IMR-90 (cell line): ENCODE data around the gene PALLD. TPM values are rescaled to one million over a fixed set of nuclear protein-coding genes. Genes with fewer than 3 reads are reported as not detected.

Experiments
- ATAC-seq: fragments of 200-7000 bp; cut with Tn5 transposase; 2 replicates; pipeline ENCODE4 v1.9.1; 2020; ENCODE audit warnings: low read depth, mild to moderate bottlenecking, moderate library complexity
- BruUV-seq: library from RNA; stranded (reverse); fragments of 400-500 nt; replicated peaks from 2 replicates; lab custom pipeline; 2021; lab: Mats Ljungman, UMichigan
- CTCF ChIA-PET: fragments of 300-600 bp; formaldehyde crosslinking; extraction: SDS; loops from one replicate; lab custom pipeline; 2021; ENCODE audit warnings: antibody characterized with exemption; lab: Yijun Ruan, JAX
- POLR2A ChIA-PET: fragments of 300-600 bp; sonication (Branson Sonifier 250); formaldehyde crosslinking; loops from one replicate; lab custom pipeline; 2022; ENCODE audit warnings: antibody characterized with exemption; ENCODE audit not compliant: unreplicated experiment; lab: Charles Lee
- DNase-seq: peaks from one replicate; pipeline ENCODE4 v3.0.0; 2013
- H2AFZ ChIP-seq: replicated peaks from 2 replicates; pipeline ENCODE3; 2013; ENCODE audit warnings: low read length, mild to moderate bottlenecking; ENCODE audit not compliant: poor library complexity
- H2AK5ac ChIP-seq: 2 replicates; pipeline ENCODE4 v1.6.1; 2013; ENCODE audit warnings: low read depth, low read length, inconsistent platforms
- H2AK9ac ChIP-seq: replicated peaks from 2 replicates; pipeline ENCODE3; 2013; ENCODE audit warnings: mild to moderate bottlenecking, low read depth, low read length, moderate library complexity; ENCODE audit not compliant: poor library complexity
- H2BK120ac ChIP-seq: 2 replicates; pipeline ENCODE4 v1.6.1; 2013; ENCODE audit warnings: low read depth, low read length, inconsistent platforms
- H2BK15ac ChIP-seq: 3 replicates; pipeline ENCODE4 v1.6.1; 2013; ENCODE audit warnings: low read depth, low read length, inconsistent platforms
- H2BK20ac ChIP-seq: 2 replicates; pipeline ENCODE4 v1.6.1; 2013; ENCODE audit warnings: low read depth, mild to moderate bottlenecking, inconsistent platforms, low read length, moderate library complexity
- H2BK5ac ChIP-seq: 2 replicates; pipeline ENCODE4 v1.6.1; 2013; ENCODE audit warnings: mild to moderate bottlenecking, low read depth, low read length, inconsistent platforms; ENCODE audit not compliant: poor library complexity, severe bottlenecking
- H3K14ac ChIP-seq: replicated peaks from 2 replicates; pipeline ENCODE4 v1.6.1; 2013; ENCODE audit warnings: low read depth, low read length, inconsistent platforms
- H3K18ac ChIP-seq: 2 replicates; pipeline ENCODE4 v1.6.1; 2013; ENCODE audit warnings: low read depth, low read length, control low read depth
- H3K23ac ChIP-seq: 2 replicates; pipeline ENCODE4 v1.6.1; 2013; ENCODE audit warnings: low read depth, low read length, inconsistent platforms
- H3K27ac ChIP-seq: 2 replicates; pipeline ENCODE4 v1.5.1; 2013; ENCODE audit warnings: mild to moderate bottlenecking, control low read depth, low read length; ENCODE audit not compliant: insufficient read depth
- H3K27me3 ChIP-seq: 2 replicates; pipeline ENCODE4 v1.6.1; 2013; ENCODE audit warnings: low read length; ENCODE audit not compliant: control insufficient read depth, insufficient read depth
- H3K36me3 ChIP-seq: 2 replicates; pipeline ENCODE4 v1.6.1; 2013; ENCODE audit warnings: low read length, mixed read lengths; ENCODE audit not compliant: control insufficient read depth, insufficient read depth
- H3K4ac ChIP-seq: 2 replicates; pipeline ENCODE4 v1.6.1; 2013; ENCODE audit warnings: low read depth, low read length, inconsistent platforms
- H3K4me1 ChIP-seq: 2 replicates; pipeline ENCODE4 v1.6.1; 2013; ENCODE audit warnings: low read length, mixed read lengths; ENCODE audit not compliant: control insufficient read depth, insufficient read depth
- H3K4me2 ChIP-seq: 2 replicates; pipeline ENCODE4 v1.6.1; 2013; ENCODE audit warnings: low read depth, mild to moderate bottlenecking, control low read depth, low read length, moderate library complexity
- H3K4me3 ChIP-seq: 2 replicates; pipeline ENCODE4 v1.5.1; 2013; ENCODE audit warnings: low read depth, mild to moderate bottlenecking, control low read depth, low read length, moderate library complexity; ENCODE audit not compliant: insufficient read depth
- H3K56ac ChIP-seq: 2 replicates; pipeline ENCODE4 v1.6.1; 2013; ENCODE audit warnings: low read length, inconsistent platforms; ENCODE audit not compliant: insufficient read depth; ENCODE audit errors: extremely low read depth
- H3K79me1 ChIP-seq, 2 experiments: 2 replicates each; pipeline ENCODE4 v1.6.1; 2013; ENCODE audit warnings: low read length in 2 of 2, inconsistent platforms in 1 of 2, low read depth in 1 of 2
- H3K9ac ChIP-seq: 2 replicates; pipeline ENCODE4 v1.6.1; 2013; ENCODE audit warnings: low read depth, low read length, control low read depth
- H3K9me1 ChIP-seq: 2 replicates; pipeline ENCODE4 v1.6.1; 2013; ENCODE audit warnings: low read length, inconsistent platforms; ENCODE audit not compliant: insufficient read depth
- H3K9me3 ChIP-seq: 2 replicates; pipeline ENCODE4 v1.6.1; 2013; ENCODE audit warnings: low read length; ENCODE audit not compliant: control insufficient read depth, insufficient read depth
- H4K20me1 ChIP-seq: 2 replicates; pipeline ENCODE4 v1.6.1; 2013; ENCODE audit warnings: low read length, inconsistent platforms; ENCODE audit not compliant: insufficient read depth
- H4K5ac ChIP-seq: 2 replicates; pipeline ENCODE4 v1.6.1; 2013; ENCODE audit warnings: mild to moderate bottlenecking, low read depth, low read length, control low read depth
- H4K8ac ChIP-seq, 2 experiments: 2 replicates each; pipeline ENCODE4 v1.6.1; 2013; ENCODE audit warnings: low read depth in 2 of 2, low read length in 2 of 2, control low read depth in 1 of 2, inconsistent platforms in 1 of 2
- H4K91ac ChIP-seq: 2 replicates; pipeline ENCODE4 v1.6.1; 2013; ENCODE audit warnings: low read depth, low read length, inconsistent platforms; ENCODE audit not compliant: insufficient read depth
- CEBPB ChIP-seq: IDR thresholded peaks from 2 replicates; pipeline ENCODE4 v1.6.1; 2012; ENCODE audit warnings: low read depth, low read length, improper control_type of control experiment
- MAFK ChIP-seq: IDR thresholded peaks from 2 replicates; pipeline ENCODE4 v1.6.1; 2012; ENCODE audit warnings: low read depth, low read length, improper control_type of control experiment
- NFE2L2 ChIP-seq: fragments of 150-350 bp; IDR thresholded peaks from 2 replicates; pipeline ENCODE4 v1.6.1; 2016; ENCODE audit warnings: low read depth, mild to moderate bottlenecking, low read length
- WGBS, 2 experiments: methylation state at CpG; one replicate each; pipeline versions ENCODE4 v1.1.5 to v1.1.7; 2013; ENCODE audit warnings: missing lambda C conversion rate in 2 of 2; ENCODE audit not compliant: insufficient read length in 1 of 2; ENCODE audit errors: extremely low coverage in 2 of 2; 5-methylcytosine and 5-hydroxymethylcytosine counted together
- dilution Hi-C: fragments of 300-500 bp; cut with HindIII; formaldehyde crosslinking; loops from one replicate; pipeline ENCODE4 v1.14.3; 2018; ENCODE audit warnings: low sequenced_read_pairs; ENCODE audit not compliant: unreplicated experiment
- in situ Hi-C: fragments of 300-500 bp; cut with MboI; formaldehyde crosslinking; loops from 3 replicates; pipeline ENCODE4 v1.14.3; 2019; ENCODE audit warnings: low sequenced_read_pairs, inconsistent platforms, mixed read lengths
- intact Hi-C: fragments of 100-400 bp; cut with micrococcal nuclease; formaldehyde crosslinking; loops from 2 replicates; pipeline ENCODE4 v1.10.0; 2022
- polyA plus RNA-seq, 3 experiments: library from polyadenylated mRNA; depleted of rRNA; stranded (reverse); fragments of >200 nt; gene quantifications; 2 replicates each; pipeline ENCODE4 v1.2.3, GENCODE V29; 2012; ENCODE audit warnings: low replicate concordance in 1 of 3
- total RNA-seq: library from RNA; depleted of rRNA; stranded (reverse); fragments of >200 nt; gene quantifications from 2 replicates; pipeline ENCODE4 v1.2.3, GENCODE V29; 2012
- TF ChIP-seq, protein P1 (sequence below): conservative IDR thresholded peaks from 2 replicates; pipeline ENCODE4 v1.5.1; 2012; ENCODE audit warnings: mild to moderate bottlenecking, low read depth, low read length, improper control_type of control experiment

PALLD gene
- total and polyA plus RNA-seq, 2 of the 4 experiments (the other 2 are of a cell fraction) = 91.0 to 91.9 TPM

DNA sequence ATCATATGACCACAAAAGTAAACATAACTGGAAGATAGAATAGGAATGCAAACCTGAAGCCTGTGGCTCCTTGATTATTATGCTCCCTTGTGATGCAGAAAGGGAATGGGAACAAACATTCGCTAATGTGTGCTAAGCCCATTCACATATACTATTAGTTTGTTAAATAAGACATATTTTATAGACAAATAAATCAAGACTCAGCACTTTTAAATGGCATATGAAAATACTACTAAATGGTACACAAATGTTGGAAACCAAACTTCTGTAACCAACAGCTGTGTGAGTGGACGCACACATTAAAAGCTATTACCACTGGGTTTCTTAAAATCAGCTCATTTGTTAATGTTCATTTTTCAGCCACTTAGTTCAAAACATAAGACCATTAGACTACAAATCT is 417.2 kb downstream of the PALLD start:
- no peaks in the 10 kb centered on the region for H3K27me3 ChIP-seq
- no peak for DNase-seq
- dilution Hi-C loops (no loop called here), in situ Hi-C loops (loop anchor here (10.0 kb wide), 1 partner anchor 729 kb away; no protein-coding TSS in a partner anchor), intact Hi-C loops (loop anchor here (10.0 kb wide), 1 partner anchor 599 kb away; the partner anchor contains the start of gene DDX60)
- H4K91ac ChIP-seq = no peak overlapping the region
- H3K56ac ChIP-seq = no peak overlapping the region
- POLR2A ChIA-PET = interaction anchor here (0.6 kb wide), 1 partner anchor 203 kb away, joined by 3 read pairs; no protein-coding TSS in a partner anchor
- H3K9me1 ChIP-seq = no peaks in the 10 kb centered on the region
- no peak overlapping the region for H2AK5ac ChIP-seq
- H2AK9ac ChIP-seq = no peak overlapping the region
- peaks cover 25% of the 10 kb centered on the region for H3K36me3 ChIP-seq
- no peak overlapping the region for H3K9ac ChIP-seq
- CTCF ChIA-PET = no interaction called here
- BruUV-seq = no TSS peak
- H3K4me3 ChIP-seq = no peak overlapping the region
- H3K9me3 ChIP-seq = no peaks in the 10 kb centered on the region
- no peak overlapping the region for H3K4me2 ChIP-seq
- ATAC-seq = no peak
- H3K18ac ChIP-seq = no peak overlapping the region
- H4K5ac ChIP-seq = no peak overlapping the region
- H2BK5ac ChIP-seq = no peak overlapping the region
- peak; percentile 85 for TF ChIP-seq MAFK
- no peak for TF ChIP-seq CEBPB
- no peak for TF ChIP-seq NFE2L2
- TF ChIP-seq, protein P1, sequence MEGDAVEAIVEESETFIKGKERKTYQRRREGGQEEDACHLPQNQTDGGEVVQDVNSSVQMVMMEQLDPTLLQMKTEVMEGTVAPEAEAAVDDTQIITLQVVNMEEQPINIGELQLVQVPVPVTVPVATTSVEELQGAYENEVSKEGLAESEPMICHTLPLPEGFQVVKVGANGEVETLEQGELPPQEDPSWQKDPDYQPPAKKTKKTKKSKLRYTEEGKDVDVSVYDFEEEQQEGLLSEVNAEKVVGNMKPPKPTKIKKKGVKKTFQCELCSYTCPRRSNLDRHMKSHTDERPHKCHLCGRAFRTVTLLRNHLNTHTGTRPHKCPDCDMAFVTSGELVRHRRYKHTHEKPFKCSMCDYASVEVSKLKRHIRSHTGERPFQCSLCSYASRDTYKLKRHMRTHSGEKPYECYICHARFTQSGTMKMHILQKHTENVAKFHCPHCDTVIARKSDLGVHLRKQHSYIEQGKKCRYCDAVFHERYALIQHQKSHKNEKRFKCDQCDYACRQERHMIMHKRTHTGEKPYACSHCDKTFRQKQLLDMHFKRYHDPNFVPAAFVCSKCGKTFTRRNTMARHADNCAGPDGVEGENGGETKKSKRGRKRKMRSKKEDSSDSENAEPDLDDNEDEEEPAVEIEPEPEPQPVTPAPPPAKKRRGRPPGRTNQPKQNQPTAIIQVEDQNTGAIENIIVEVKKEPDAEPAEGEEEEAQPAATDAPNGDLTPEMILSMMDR = no peak
- peaks cover 20 to 40% of the 10 kb centered on the region in 2 experiments for H3K79me1 ChIP-seq
- H3K23ac ChIP-seq = no peak overlapping the region
- no peak overlapping the region for H2BK120ac ChIP-seq
- no peak overlapping the region for H3K14ac ChIP-seq
- no CpG with 5 or more reads among the region's 2 CpGs for WGBS, 2 experiments
- H2AFZ ChIP-seq = no peak overlapping the region
- no peak overlapping the region for H3K27ac ChIP-seq
- no peak overlapping the region for H3K4ac ChIP-seq
- no peak overlapping the region for H2BK20ac ChIP-seq
- no peak overlapping the region for H2BK15ac ChIP-seq
- no peak overlapping the region for H4K8ac ChIP-seq
- H4K20me1 ChIP-seq = no peaks in the 10 kb centered on the region
- no peaks in the 10 kb centered on the region for H3K4me1 ChIP-seq
